Suprapubic skin (tissue), 3 donors: Measurements from ENCODE around the gene BOLL.
"Not testable (repeated sequence)": the region's sequence is repeated elsewhere in the genome, so short reads cannot be mapped to it uniquely, and the experiment has no call there.

Source experiments
- EP300 ChIP-seq: sonication (generic); formaldehyde crosslinking; IDR thresholded peaks from one replicate; pipeline ENCODE4 v1.6.1; 2017; ENCODE audit warnings: antibody characterized with exemption
- POLR2A ChIP-seq, 2 donors: fragments of 450-650 bp; IDR thresholded peaks; one replicate each; pipeline ENCODE4 v1.6.1; 2017; ENCODE audit warnings: antibody characterized with exemption in 2 of 2, mild to moderate bottlenecking in 2 of 2, moderate library complexity in 2 of 2
- TF ChIP-seq, protein P1 (sequence below), 2 donors: fragments of 200-600 bp in 1 of 2; fragments of 450-650 bp in 1 of 2; sonication (generic) in 1 of 2; IDR thresholded peaks; one replicate each; pipeline ENCODE4 v1.5.1; 2016 to 2019; ENCODE audit warnings: antibody characterized with exemption in 2 of 2, mild to moderate bottlenecking in 1 of 2, moderate library complexity in 1 of 2

DNA sequence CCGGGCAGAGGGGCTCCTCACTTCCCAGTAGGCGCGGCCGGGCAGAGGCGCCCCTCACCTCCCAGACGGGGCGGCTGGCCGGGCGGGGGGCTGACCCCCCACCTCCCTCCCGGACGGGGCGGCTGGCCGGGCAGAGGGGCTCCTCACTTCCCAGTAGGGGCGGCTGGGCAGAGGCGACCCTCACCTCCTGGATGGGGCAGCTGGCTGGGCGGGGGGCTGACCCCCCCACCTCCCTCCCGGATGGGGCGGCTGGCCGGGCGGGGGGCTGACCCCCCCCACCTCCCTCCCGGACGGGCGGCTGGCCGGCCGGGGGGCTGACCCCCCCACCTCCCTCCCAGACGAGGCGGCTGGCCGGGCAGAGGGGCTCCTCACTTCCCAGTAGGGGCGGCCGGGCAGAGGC lies 89.1 kb downstream of the BOLL start:
- TF ChIP-seq, protein P1, sequence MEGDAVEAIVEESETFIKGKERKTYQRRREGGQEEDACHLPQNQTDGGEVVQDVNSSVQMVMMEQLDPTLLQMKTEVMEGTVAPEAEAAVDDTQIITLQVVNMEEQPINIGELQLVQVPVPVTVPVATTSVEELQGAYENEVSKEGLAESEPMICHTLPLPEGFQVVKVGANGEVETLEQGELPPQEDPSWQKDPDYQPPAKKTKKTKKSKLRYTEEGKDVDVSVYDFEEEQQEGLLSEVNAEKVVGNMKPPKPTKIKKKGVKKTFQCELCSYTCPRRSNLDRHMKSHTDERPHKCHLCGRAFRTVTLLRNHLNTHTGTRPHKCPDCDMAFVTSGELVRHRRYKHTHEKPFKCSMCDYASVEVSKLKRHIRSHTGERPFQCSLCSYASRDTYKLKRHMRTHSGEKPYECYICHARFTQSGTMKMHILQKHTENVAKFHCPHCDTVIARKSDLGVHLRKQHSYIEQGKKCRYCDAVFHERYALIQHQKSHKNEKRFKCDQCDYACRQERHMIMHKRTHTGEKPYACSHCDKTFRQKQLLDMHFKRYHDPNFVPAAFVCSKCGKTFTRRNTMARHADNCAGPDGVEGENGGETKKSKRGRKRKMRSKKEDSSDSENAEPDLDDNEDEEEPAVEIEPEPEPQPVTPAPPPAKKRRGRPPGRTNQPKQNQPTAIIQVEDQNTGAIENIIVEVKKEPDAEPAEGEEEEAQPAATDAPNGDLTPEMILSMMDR (IDR thresholded peaks at IDR 0.05) = not testable (repeated sequence)
- not testable (repeated sequence) for TF ChIP-seq EP300; POLR2A (IDR thresholded peaks at IDR 0.05)
